Erythroblast (primary cell): ENCODE data around the gene OXCT1.
"Not testable (repeated sequence)": the region's sequence is repeated elsewhere in the genome, so short reads cannot be mapped to it uniquely, and the experiment has no call there.

Experiments used
- DNase-seq, 2 experiments: peaks; one replicate each; lab custom pipeline; 2025; lab: John Stamatoyannopoulos, UW
- GATA1 ChIP-seq: IDR thresholded peaks from 2 replicates; pipeline ENCODE4 v1.6.1; 2011; ENCODE audit warnings: low read depth, mild to moderate bottlenecking, control low read depth, low read length, moderate library complexity
- POLR2A ChIP-seq: IDR thresholded peaks from 2 replicates; pipeline ENCODE4 v1.6.1; 2011; ENCODE audit warnings: mild to moderate bottlenecking, low read length

OXCT1 gene

GRCh38 chr5:41856644-41857491 is 13.4 kb downstream of the OXCT1 start:
- peak; percentile 77 to 88 for DNase-seq
- TF ChIP-seq POLR2A (no peak), GATA1 (no peak)

- DNase-seq = no peak
- no peak for TF ChIP-seq POLR2A
Observed at GRCh38 chr5:41852293-41852692, 17.9 kb downstream of the OXCT1 start.

GRCh38 chr5:41851116-41851515 is 19.1 kb downstream of the OXCT1 start:
- no peak for TF ChIP-seq GATA1
- TF ChIP-seq POLR2A = no peak
- DNase-seq = no peak

- no peak for TF ChIP-seq GATA1
- no peak for TF ChIP-seq POLR2A
Observed at GRCh38 chr5:41848983-41849382, 21.2 kb downstream of the OXCT1 start.

GRCh38 chr5:41845751-41846150 is 24.5 kb downstream of the OXCT1 start:
- DNase-seq = not testable (repeated sequence)

More at GRCh38 chr5:41848983-41849382, 21.2 kb downstream of the OXCT1 start:
- peak; percentile 30 to 65 for DNase-seq

- TF ChIP-seq GATA1 = no peak
- no peak for DNase-seq
Observed at GRCh38 chr5:41844502-41844901, 25.7 kb downstream of the OXCT1 start.

- no peak for TF ChIP-seq POLR2A
- no peak for TF ChIP-seq GATA1
- DNase-seq = peak; percentile 65 to 74
Observed at GRCh38 chr5:41843456-41844370, 26.5 kb downstream of the OXCT1 start.

GRCh38 chr5:41842777-41843176 is 27.4 kb downstream of the OXCT1 start:
- DNase-seq = no peak
- no peak for TF ChIP-seq POLR2A
- no peak for TF ChIP-seq GATA1

GRCh38 chr5:41841325-41841724 is 28.9 kb downstream of the OXCT1 start:
- no peak for DNase-seq
- TF ChIP-seq GATA1 (no peak), POLR2A (no peak)

GRCh38 chr5:41840251-41840650 is 30.0 kb downstream of the OXCT1 start:
- no peak for DNase-seq
- no peak for TF ChIP-seq GATA1
- no peak for TF ChIP-seq POLR2A

- DNase-seq = no peak
- no peak for TF ChIP-seq GATA1
- no peak for TF ChIP-seq POLR2A
Observed at GRCh38 chr5:41837793-41838192, 32.4 kb downstream of the OXCT1 start.

GRCh38 chr5:41835645-41836044 is 34.6 kb downstream of the OXCT1 start:
- DNase-seq = no peak

GRCh38 chr5:41834506-41834905 is 35.7 kb downstream of the OXCT1 start:
- no peak for TF ChIP-seq GATA1
- TF ChIP-seq POLR2A = no peak
- no peak for DNase-seq

More at GRCh38 chr5:41835645-41836044, 34.6 kb downstream of the OXCT1 start:
- no peak for TF ChIP-seq GATA1
- TF ChIP-seq POLR2A = no peak

- DNase-seq = no peak
- TF ChIP-seq GATA1 = no peak
- TF ChIP-seq POLR2A = no peak
Observed at GRCh38 chr5:41832430-41832829, 37.8 kb downstream of the OXCT1 start.
